GM12878 (cell line): ENCODE measurements around the gene IMMP2L. TPM values are rescaled to one million over a fixed set of nuclear protein-coding genes. Genes with fewer than 3 reads are reported as not detected.
A peak's percentile ranks its signal among the peaks of the same experiment; 100 is the strongest.

ENCODE experiments used
- ATAC-seq: fragments of 200-7000 bp; cut with Tn5 transposase; 3 replicates; pipeline ENCODE4 v1.9.1; 2020; ENCODE audit warnings: mild to moderate bottlenecking, moderate library complexity
- BruUV-seq: library from RNA; stranded (reverse); fragments of 400-500 nt; replicated peaks from 2 replicates; lab custom pipeline; 2021; lab: Mats Ljungman, UMichigan
- CTCF ChIA-PET: fragments of 300-600 bp; sonication (Branson Sonifier 250); formaldehyde crosslinking; extraction: SDS; loops from one replicate; lab custom pipeline; 2021; ENCODE audit warnings: inconsistent platforms; lab: Yijun Ruan, JAX
- POLR2A ChIA-PET: fragments of 350-600 bp; formaldehyde crosslinking; extraction: SDS; loops from one replicate; lab custom pipeline; 2021; ENCODE audit warnings: inconsistent platforms; lab: Charles Lee
- RAD21 ChIA-PET: fragments of 300-600 bp; sonication (Branson Sonifier 250); formaldehyde crosslinking; loops from one replicate; lab custom pipeline; 2023; ENCODE audit warnings: antibody characterized with exemption; ENCODE audit not compliant: unreplicated experiment; lab: Charles Lee
- SMC1A ChIA-PET: fragments of 300-600 bp; sonication (Branson Sonifier 250); formaldehyde crosslinking; loops from one replicate; lab custom pipeline; 2023; ENCODE audit not compliant: unreplicated experiment, uncharacterized antibody; lab: Charles Lee
- DNase-seq: peaks from one replicate; pipeline ENCODE4 v3.0.0-alpha.2; 2011; ENCODE audit warnings: low read depth, low spot score
- FAIRE-seq: peaks from 3 replicates; lab custom pipeline; 2011; peaks lifted over from hg19 to GRCh38; lab: Jason Lieb, UNC
- H2AFZ ChIP-seq: 2 replicates; pipeline ENCODE4 v1.6.0; 2011; ENCODE audit warnings: low read depth, low read length, control low read depth; ENCODE audit not compliant: control insufficient read depth
- H3K27ac ChIP-seq: 2 replicates; pipeline ENCODE4 v1.5.1; 2011; ENCODE audit warnings: control low read depth; ENCODE audit not compliant: control insufficient read depth, insufficient read depth
- H3K27me3 ChIP-seq, 2 experiments: replicated peaks in 1 of 2; 2 replicates each; pipeline versions ENCODE4 v1.6.0 to v1.6.1; 2011; ENCODE audit warnings: low read length in 1 of 2; ENCODE audit not compliant: control insufficient read depth in 2 of 2, insufficient read depth in 2 of 2
- H3K36me3 ChIP-seq, 2 experiments: 2 replicates each; pipeline ENCODE4 v1.5.1; 2011; ENCODE audit warnings: low read length in 1 of 2; ENCODE audit not compliant: control insufficient read depth in 2 of 2, insufficient read depth in 2 of 2
- H3K4me1 ChIP-seq: 2 replicates; pipeline ENCODE4 v1.6.1; 2011; ENCODE audit warnings: mild to moderate bottlenecking, low read length, moderate library complexity, mixed read lengths; ENCODE audit not compliant: control insufficient read depth, insufficient read depth
- H3K4me2 ChIP-seq: 2 replicates; pipeline ENCODE4 v1.6.0; 2011; ENCODE audit warnings: control low read depth; ENCODE audit not compliant: control insufficient read depth, insufficient read depth
- H3K4me3 ChIP-seq: fragments of 200-600 bp; sonication (generic); 2 replicates; pipeline ENCODE4 v1.5.1; 2016
- H3K79me2 ChIP-seq: 2 replicates; pipeline ENCODE4 v1.6.0; 2011; ENCODE audit warnings: low read length; ENCODE audit not compliant: control insufficient read depth, insufficient read depth
- H3K9ac ChIP-seq: 2 replicates; pipeline ENCODE4 v1.8.0; 2011; ENCODE audit warnings: low read length, control low read depth, mixed read lengths; ENCODE audit not compliant: control insufficient read depth, insufficient read depth
- H3K9me3 ChIP-seq: replicated peaks from 3 replicates; pipeline ENCODE4 v1.5.1; 2011; ENCODE audit warnings: mild to moderate bottlenecking, low read length; ENCODE audit not compliant: control insufficient read depth, insufficient read depth
- H4K20me1 ChIP-seq: 2 replicates; pipeline ENCODE4 v1.6.0; 2011; ENCODE audit not compliant: control insufficient read depth, insufficient read depth
- BCLAF1 ChIP-seq: fragments of 450-650 bp; IDR thresholded peaks from 2 replicates; pipeline ENCODE4 v1.6.1; 2017; ENCODE audit warnings: antibody characterized with exemption, mild to moderate bottlenecking, moderate library complexity
- E2F8 ChIP-seq: fragments of 450-650 bp; IDR thresholded peaks from 2 replicates; pipeline ENCODE4 v1.6.1; 2018; ENCODE audit warnings: mild to moderate bottlenecking, low read depth, moderate library complexity; ENCODE audit not compliant: partially characterized antibody
- MTA2 ChIP-seq: fragments of 450-650 bp; IDR thresholded peaks from 2 replicates; pipeline ENCODE4 v1.6.1; 2016; ENCODE audit warnings: low read depth, mild to moderate bottlenecking, moderate library complexity
- SMAD1 ChIP-seq: fragments of 450-650 bp; IDR thresholded peaks from 2 replicates; pipeline ENCODE4 v1.6.1; 2018; ENCODE audit warnings: mild to moderate bottlenecking, low read depth; ENCODE audit not compliant: partially characterized antibody
- SUZ12 ChIP-seq: fragments of 200-600 bp; sonication (generic); IDR thresholded peaks from one replicate; pipeline ENCODE4 v1.6.1; 2018; ENCODE audit warnings: antibody characterized with exemption, mild to moderate bottlenecking; ENCODE audit not compliant: unreplicated experiment
- ZNF217 ChIP-seq: fragments of 450-650 bp; IDR thresholded peaks from 2 replicates; pipeline ENCODE4 v1.6.1; 2017; ENCODE audit warnings: antibody characterized with exemption, mild to moderate bottlenecking
- WGBS: methylation state at CpG from one replicate; pipeline ENCODE4 v1.1.6; 2016; ENCODE audit warnings: low lambda C conversion rate; ENCODE audit not compliant: insufficient replicate concordance, insufficient coverage; ENCODE audit errors: missing lambda C conversion rate; 5-methylcytosine and 5-hydroxymethylcytosine counted together
- in situ Hi-C: fragments of 300-500 bp; cut with MboI; formaldehyde crosslinking; loops from 9 replicates; pipeline ENCODE4 v1.14.3; 2018; ENCODE audit warnings: mixed read lengths
- intact Hi-C: fragments of 100-400 bp; cut with micrococcal nuclease; formaldehyde crosslinking; loops from one replicate; pipeline ENCODE4 v1.14.2; 2022; ENCODE audit not compliant: unreplicated experiment
- polyA plus RNA-seq, 11 experiments: library from polyadenylated mRNA; depleted of rRNA in 4 of 11; unstranded in 6 of 11; stranded (reverse) in 5 of 11; fragments of >200 nt; fragmentation: Nextera tagmentation in 4 of 11; fragmentation: Illumina TruSeq in 1 of 11; extraction: Ambion mirVana in 4 of 11; extraction: Trizol in 1 of 11; gene quantifications; 1 replicate in 1 of 11; 2 replicates in 10 of 11; pipeline versions ENCODE4 v1.2.1 to v1.2.3, GENCODE V29; 2011 to 2016; ENCODE audit warnings: inconsistent platforms in 2 of 11, missing spikeins in 2 of 11, low read depth in 1 of 11
- total RNA-seq, 4 experiments: library from RNA; depleted of rRNA in 3 of 4; stranded (reverse); fragments of >200 nt in 3 of 4; fragmentation: Illumina TruSeq in 1 of 4; extraction: Trizol in 1 of 4; gene quantifications; 2 replicates each; pipeline versions ENCODE4 v1.2.1 to v1.2.3, GENCODE V29; 2013 to 2021
- TF ChIP-seq, protein P1 (sequence below): fragments of 450-650 bp; IDR thresholded peaks from 2 replicates; pipeline ENCODE4 v1.6.1; 2018; ENCODE audit warnings: borderline replicate concordance, mild to moderate bottlenecking; ENCODE audit not compliant: partially characterized antibody

The IMMP2L gene
- total and polyA plus RNA-seq, 10 of the 15 experiments (the other 5 are each of a cell fraction or from before 2014, with no cell fraction given), result 12.6 to 46.3 (median 19.6) TPM

GRCh38 chr7:111043561-111043960 is 518.7 kb downstream of the IMMP2L start:
- FAIRE-seq (no peak), ATAC-seq (peak; percentile 69), DNase-seq (no peak)
- 90% methylated on average over 1 of the region's 1 CpG for WGBS
- in situ Hi-C loops (no loop called here), intact Hi-C loops (loop anchor here (2.0 kb wide), 1 partner anchor 39 kb away; no protein-coding TSS in a partner anchor)
- ChIA-PET POLR2A (interaction anchor here (0.8 kb wide), 1 partner anchor 33 kb away, joined by 3 read pairs; no protein-coding TSS in a partner anchor), CTCF (interaction anchor here (1.0 kb wide), 1 partner anchor 15 kb away, joined by 3 read pairs; no protein-coding TSS in a partner anchor), RAD21 (interaction anchor here (0.8 kb wide), 2 partner anchors 12 to 40 kb away, joined by 3 to 4 read pairs; no protein-coding TSS in a partner anchor), SMC1A (interaction anchor here (0.7 to 2.0 kb wide), 4 partner anchors 9 to 515 kb away, joined by 3 to 5 read pairs (median 3); no protein-coding TSS in a partner anchor)
- Histone ChIP-seq H4K20me1 (no peaks in the 10 kb centered on the region), H3K9ac (no peak overlapping the region), H2AFZ (no peak overlapping the region), H3K4me1 (no peaks in the 10 kb centered on the region), H3K9me3 (no peaks in the 10 kb centered on the region), H3K36me3 (no peaks in the 10 kb centered on the region), H3K79me2 (no peaks in the 10 kb centered on the region), H3K4me2 (no peak overlapping the region), H3K4me3 (no peak overlapping the region), H3K27ac (no peak overlapping the region), H3K27me3 (no peaks in the 10 kb centered on the region)
- TF ChIP-seq MTA2, result peak; percentile 62
- no peak for TF ChIP-seq ZNF217
- no TSS peak for BruUV-seq

- Histone ChIP-seq H3K4me1 (no peaks in the 10 kb centered on the region), H4K20me1 (no peaks in the 10 kb centered on the region), H3K4me3 (no peak overlapping the region), H3K27me3 (no peaks in the 10 kb centered on the region), H3K27ac (no peak overlapping the region), H3K4me2 (no peak overlapping the region), H3K9ac (no peak overlapping the region), H2AFZ (no peak overlapping the region), H3K79me2 (no peaks in the 10 kb centered on the region), H3K36me3 (no peaks in the 10 kb centered on the region), H3K9me3 (no peaks in the 10 kb centered on the region)
- BruUV-seq, result no TSS peak
- ChIA-PET CTCF (interaction anchor here (0.6 to 1.0 kb wide), 2 partner anchors 16 to 56 kb away, joined by 3 read pairs; no protein-coding TSS in a partner anchor), POLR2A (no interaction called here), RAD21 (interaction anchor here (0.8 kb wide), 1 partner anchor 11 kb away, joined by 3 read pairs; no protein-coding TSS in a partner anchor), SMC1A (interaction anchor here (0.7 to 2.0 kb wide), 5 partner anchors 9 to 516 kb away, joined by 3 to 6 read pairs (median 3); no protein-coding TSS in a partner anchor)
- in situ Hi-C loops (no loop called here), intact Hi-C loops (loop anchor here (2.0 kb wide), 1 partner anchor 40 kb away; no protein-coding TSS in a partner anchor)
- FAIRE-seq, result no peak
- DNase-seq, result no peak
- no peak for ATAC-seq
- 64% methylated on average over 2 of the region's 2 CpGs for whole genome bisulfite sequencing
- TF ChIP-seq E2F8, result no peak
- no peak for TF ChIP-seq SUZ12
- no peak for TF ChIP-seq SMAD1
- TF ChIP-seq, protein P1, sequence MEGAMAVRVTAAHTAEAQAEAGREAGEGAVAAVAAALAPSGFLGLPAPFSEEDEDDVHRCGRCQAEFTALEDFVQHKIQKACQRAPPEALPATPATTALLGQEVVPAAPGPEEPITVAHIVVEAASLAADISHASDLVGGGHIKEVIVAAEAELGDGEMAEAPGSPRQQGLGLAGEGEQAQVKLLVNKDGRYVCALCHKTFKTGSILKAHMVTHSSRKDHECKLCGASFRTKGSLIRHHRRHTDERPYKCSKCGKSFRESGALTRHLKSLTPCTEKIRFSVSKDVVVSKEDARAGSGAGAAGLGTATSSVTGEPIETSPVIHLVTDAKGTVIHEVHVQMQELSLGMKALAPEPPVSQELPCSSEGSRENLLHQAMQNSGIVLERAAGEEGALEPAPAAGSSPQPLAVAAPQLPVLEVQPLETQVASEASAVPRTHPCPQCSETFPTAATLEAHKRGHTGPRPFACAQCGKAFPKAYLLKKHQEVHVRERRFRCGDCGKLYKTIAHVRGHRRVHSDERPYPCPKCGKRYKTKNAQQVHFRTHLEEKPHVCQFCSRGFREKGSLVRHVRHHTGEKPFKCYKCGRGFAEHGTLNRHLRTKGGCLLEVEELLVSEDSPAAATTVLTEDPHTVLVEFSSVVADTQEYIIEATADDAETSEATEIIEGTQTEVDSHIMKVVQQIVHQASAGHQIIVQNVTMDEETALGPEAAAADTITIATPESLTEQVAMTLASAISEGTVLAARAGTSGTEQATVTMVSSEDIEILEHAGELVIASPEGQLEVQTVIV, result no peak
- no peak for TF ChIP-seq BCLAF1
These were observed 519.5 kb downstream of the IMMP2L start for GRCh38 chr7:111042842-111043241.
